HepG2 (cell line): Measurements from ENCODE around the gene DPH7. TPM values are rescaled to one million over a fixed set of nuclear protein-coding genes. Genes with fewer than 3 reads are reported as not detected.

Experiments used
- ATF7-NPFF ChIP-seq: sonication (generic); formaldehyde crosslinking; IDR thresholded peaks from 2 replicates; pipeline ENCODE4 v1.8.1; 2023; ENCODE audit warnings: mild to moderate bottlenecking, low read depth, missing genetic modification reagents, moderate library complexity
- DRAP1 ChIP-seq: IDR thresholded peaks from 2 replicates; pipeline ENCODE4 v1.6.1; 2016; ENCODE audit warnings: missing genetic modification reagents, missing compliant biosample characterization
- HNF1B ChIP-seq: sonication (generic); formaldehyde crosslinking; IDR thresholded peaks from 2 replicates; pipeline ENCODE4 v1.5.1; 2020; ENCODE audit warnings: mild to moderate bottlenecking, moderate library complexity, missing genetic modification reagents
- HOXA3 ChIP-seq: sonication (generic); formaldehyde crosslinking; IDR thresholded peaks from 2 replicates; pipeline ENCODE4 v1.5.0; 2020; ENCODE audit warnings: missing genetic modification reagents
- IRF2 ChIP-seq: IDR thresholded peaks from 2 replicates; pipeline ENCODE4 v1.6.1; 2018; ENCODE audit warnings: missing genetic modification reagents, missing compliant biosample characterization
- LRRFIP1 ChIP-seq: sonication (generic); formaldehyde crosslinking; conservative IDR thresholded peaks from 2 replicates; pipeline ENCODE4 v1.4.0; 2020; ENCODE audit warnings: missing genetic modification reagents
- MZF1 ChIP-seq: sonication (generic); formaldehyde crosslinking; IDR thresholded peaks from 2 replicates; pipeline ENCODE4 v1.8.1; 2023; ENCODE audit warnings: mild to moderate bottlenecking, missing genetic modification reagents, borderline replicate concordance
- NFYB ChIP-seq: sonication (generic); formaldehyde crosslinking; IDR thresholded peaks from 2 replicates; pipeline ENCODE4 v1.4.0; 2020; ENCODE audit warnings: missing genetic modification reagents
- NR2F1 ChIP-seq, 2 experiments: fragments of 450-650 bp in 1 of 2; formaldehyde crosslinking in 1 of 2; IDR thresholded peaks; 2 replicates each; pipeline versions ENCODE4 v1.5.0 to v1.6.1; 2016 to 2020; ENCODE audit warnings: mild to moderate bottlenecking in 1 of 2, missing compliant biosample characterization in 1 of 2, missing genetic modification reagents in 1 of 2, moderate library complexity in 1 of 2
- PHF20 ChIP-seq: sonication (generic); formaldehyde crosslinking; IDR thresholded peaks from 2 replicates; pipeline ENCODE4 v1.5.0; 2020; ENCODE audit warnings: mild to moderate bottlenecking, missing genetic modification reagents
- PHF8 ChIP-seq: sonication (generic); formaldehyde crosslinking; IDR thresholded peaks from 2 replicates; pipeline ENCODE4 v1.5.0; 2020; ENCODE audit warnings: missing genetic modification reagents
- POGZ ChIP-seq: sonication (generic); formaldehyde crosslinking; IDR thresholded peaks from 2 replicates; pipeline ENCODE4 v1.4.0; 2020; ENCODE audit warnings: mild to moderate bottlenecking, missing genetic modification reagents
- POLR2A ChIP-seq, 2 experiments: IDR thresholded peaks; 2 replicates each; pipeline ENCODE4 v1.6.1; 2011; ENCODE audit warnings: low read depth in 2 of 2, low read length in 2 of 2, mild to moderate bottlenecking in 1 of 2, moderate library complexity in 1 of 2; ENCODE audit not compliant: insufficient read depth in 1 of 2
- SOX5 ChIP-seq: IDR thresholded peaks from 2 replicates; pipeline ENCODE4 v1.6.1; 2016; ENCODE audit warnings: borderline replicate concordance
- ZFAT ChIP-seq: sonication (generic); formaldehyde crosslinking; conservative IDR thresholded peaks from 2 replicates; pipeline ENCODE4 v1.8.1; 2023; ENCODE audit warnings: missing genetic modification reagents, inconsistent platforms
- ZFP91 ChIP-seq: sonication (generic); formaldehyde crosslinking; IDR thresholded peaks from 2 replicates; pipeline ENCODE4 v1.9.0; 2022; ENCODE audit warnings: missing genetic modification reagents, mild to moderate bottlenecking, borderline replicate concordance
- ZMYM4 ChIP-seq: sonication (generic); formaldehyde crosslinking; IDR thresholded peaks from 2 replicates; pipeline ENCODE4 v1.8.1; 2023; ENCODE audit warnings: mild to moderate bottlenecking, missing genetic modification reagents
- ZNF205 ChIP-seq: IDR thresholded peaks from 2 replicates; pipeline ENCODE4 v1.6.1; 2018; ENCODE audit warnings: missing biosample characterization, missing genetic modification reagents
- ZNF614 ChIP-seq: IDR thresholded peaks from 2 replicates; pipeline ENCODE4 v1.6.1; 2018; ENCODE audit warnings: missing biosample characterization, missing genetic modification reagents, inconsistent platforms, borderline replicate concordance
- ZNF619 ChIP-seq: sonication (generic); formaldehyde crosslinking; IDR thresholded peaks from 2 replicates; pipeline ENCODE4 v1.4.0; 2020; ENCODE audit warnings: mild to moderate bottlenecking, missing genetic modification reagents
- ZNF777 ChIP-seq: sonication (generic); formaldehyde crosslinking; IDR thresholded peaks from 2 replicates; pipeline ENCODE4 v1.4.0; 2020; ENCODE audit warnings: missing genetic modification reagents
- ZSCAN31 ChIP-seq: sonication (generic); formaldehyde crosslinking; IDR thresholded peaks from 2 replicates; pipeline ENCODE4 v1.5.0; 2020; ENCODE audit warnings: low read depth, mild to moderate bottlenecking, missing genetic modification reagents
- polyA plus RNA-seq, 8 experiments: library from polyadenylated mRNA; depleted of rRNA in 3 of 8; stranded (reverse) in 7 of 8; unstranded in 1 of 8; fragments of >200 nt; fragmentation: Illumina TruSeq in 4 of 8; extraction: Trizol in 4 of 8; gene quantifications; 2 replicates each; pipeline versions ENCODE4 v1.2.1 to v1.2.3, GENCODE V29; 2011 to 2016; ENCODE audit warnings: low read depth in 4 of 8, missing spikeins in 1 of 8, mixed read lengths in 1 of 8; ENCODE audit not compliant: insufficient read depth in 1 of 8
- total RNA-seq, 5 experiments: library from RNA; depleted of rRNA; stranded (reverse); fragments of >200 nt; fragmentation: Illumina TruSeq; extraction: Trizol; gene quantifications; 2 replicates each; pipeline ENCODE4 v1.2.3, GENCODE V29; 2016; ENCODE audit warnings: low read depth in 1 of 5

DPH7 gene
- total and polyA plus RNA-seq, 2 of the 13 experiments (the other 11 are each of a cell fraction or from before 2014, with no cell fraction given) = 27.6 to 31.6 TPM

GRCh38 chr9:137551264-137552021, 27.3 kb downstream of the DPH7 start, which contains the start of gene MRPL41 (continued):
- TF ChIP-seq LRRFIP1 (CRISPR knock-in tag) = no peak
- TF ChIP-seq MZF1 (CRISPR knock-in tag) = no peak
- TF ChIP-seq ZNF619 (CRISPR knock-in tag) = no peak
- peak; percentile 9 for TF ChIP-seq HOXA3 (CRISPR knock-in tag)
- TF ChIP-seq ZMYM4 (CRISPR knock-in tag) = 0 out of 2 replicates have a peak, but pooled peaks have one; percentile 34
- TF ChIP-seq ZSCAN31 (CRISPR knock-in tag) = 0 out of 2 replicates have a peak, but pooled peaks have one; percentile 20
- no peak; the same call in 1 of the 2 replicates for TF ChIP-seq POGZ
- peak; percentile 59; the same call in 1 of the 2 replicates for TF ChIP-seq PHF8 (CRISPR knock-in tag)
- TF ChIP-seq DRAP1 = peak; percentile 38
- peak; percentile 61; the same call in 1 of the 2 replicates for TF ChIP-seq IRF2 (CRISPR knock-in tag)
- peak; percentile 85 for TF ChIP-seq NFYB (CRISPR knock-in tag)
- peak; percentile 28; the same call in 1 of the 2 replicates for TF ChIP-seq ATF7-NPFF (CRISPR knock-in tag)
- TF ChIP-seq ZNF777 (CRISPR knock-in tag) = peak; percentile 90
- 0 out of 2 replicates have a peak, but pooled peaks have one; percentile 18 for TF ChIP-seq ZFP91
- peak; percentile 71 to 72 for TF ChIP-seq POLR2A (IDR thresholded peaks at IDR 0.05; ENCODE audit: insufficient read depth in 1 of 2, low read depth in 2 of 2, low read length in 2 of 2)
- TF ChIP-seq ZNF205 (CRISPR knock-in tag) = peak; percentile 62; the same call in 1 of the 2 replicates
- TF ChIP-seq PHF20 (CRISPR knock-in tag) = peak; percentile 45; the same call in 1 of the 2 replicates
- peak; percentile 9; the same call in 1 of the 2 replicates for TF ChIP-seq SOX5 (CRISPR knock-in tag)
- TF ChIP-seq ZNF614 = peak; percentile 51; the same call in 1 of the 2 replicates
- no peak for TF ChIP-seq ZFAT (CRISPR knock-in tag)
- TF ChIP-seq NR2F1 (CRISPR knock-in tag; IDR thresholded peaks at IDR 0.05) = 0 out of 4 replicates have a peak, but pooled peaks of 1 of the 2 experiments have one; percentile 27
- TF ChIP-seq HNF1B (CRISPR knock-in tag) = 0 out of 2 replicates have a peak, but pooled peaks have one; percentile 46
